Measurements from ENCODE around the gene TIGAR. TPM values are rescaled to one million over a fixed set of nuclear protein-coding genes. Genes with fewer than 3 reads are reported as not detected.

The TIGAR gene
- total and polyA plus RNA-seq, 4 donors = 0.56 to 3.3 (median 2.0) TPM

GRCh38 chr12:4286771-4287317 is 34.2 kb upstream of the TIGAR start:
- WGBS = 78% methylated on average over 14 of the region's 14 CpGs
- H3K4me1 ChIP-seq (ENCODE audit: control insufficient read depth in 4 of 4, insufficient read depth in 4 of 4, low read length in 3 of 4) = peaks cover 0 to 4% (median 0%) of the 10 kb centered on the region in 4 donors
- no peak for DNase-seq (ENCODE audit: low spot score)

More at GRCh38 chr12:4286771-4287317, 34.2 kb upstream of the TIGAR start:
- no peak overlapping the region for H3K4me3 ChIP-seq (ENCODE audit: low read depth in 1 of 3, low read length in 3 of 3)
- no peaks in the 10 kb centered on the region for H3K36me3 ChIP-seq (ENCODE audit: control insufficient read depth in 4 of 4, insufficient read depth in 3 of 4, low read depth in 1 of 4, low read length in 3 of 4)
- no peak overlapping the region for H3K27ac ChIP-seq (ENCODE audit: low read depth in 1 of 2, low read length in 2 of 2)
- no peaks in the 10 kb centered on the region for H3K9me3 ChIP-seq (ENCODE audit: control insufficient read depth in 4 of 4, low read length in 3 of 4)
- no peaks in the 10 kb centered on the region for H3K27me3 ChIP-seq (ENCODE audit: control insufficient read depth in 4 of 4, insufficient read depth in 4 of 4, low read length in 3 of 4)
- TF ChIP-seq CTCF (IDR thresholded peaks at IDR 0.05; ENCODE audit: low read depth, low read length, missing input control) = no peak
- no peak for TF ChIP-seq HNF4A (conservative IDR thresholded peaks at IDR 0.05)
- TF ChIP-seq, protein P1, sequence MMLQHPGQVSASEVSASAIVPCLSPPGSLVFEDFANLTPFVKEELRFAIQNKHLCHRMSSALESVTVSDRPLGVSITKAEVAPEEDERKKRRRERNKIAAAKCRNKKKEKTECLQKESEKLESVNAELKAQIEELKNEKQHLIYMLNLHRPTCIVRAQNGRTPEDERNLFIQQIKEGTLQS (IDR thresholded peaks at IDR 0.05) = no peak
- no peak for TF ChIP-seq EGR1 (IDR thresholded peaks at IDR 0.05; ENCODE audit: low read depth in 2 of 2)
- no peak for TF ChIP-seq RXRA (IDR thresholded peaks at IDR 0.05)
- TF ChIP-seq GABPA (IDR thresholded peaks at IDR 0.05 in 1 of 2, conservative IDR thresholded peaks at IDR 0.05 in 1 of 2) = no peak
- no peak for TF ChIP-seq REST (IDR thresholded peaks at IDR 0.05)
- TF ChIP-seq FOXA1 (IDR thresholded peaks at IDR 0.05) = no peak
- no peak for TF ChIP-seq JUND (IDR thresholded peaks at IDR 0.05)
- TF ChIP-seq, protein P2, sequence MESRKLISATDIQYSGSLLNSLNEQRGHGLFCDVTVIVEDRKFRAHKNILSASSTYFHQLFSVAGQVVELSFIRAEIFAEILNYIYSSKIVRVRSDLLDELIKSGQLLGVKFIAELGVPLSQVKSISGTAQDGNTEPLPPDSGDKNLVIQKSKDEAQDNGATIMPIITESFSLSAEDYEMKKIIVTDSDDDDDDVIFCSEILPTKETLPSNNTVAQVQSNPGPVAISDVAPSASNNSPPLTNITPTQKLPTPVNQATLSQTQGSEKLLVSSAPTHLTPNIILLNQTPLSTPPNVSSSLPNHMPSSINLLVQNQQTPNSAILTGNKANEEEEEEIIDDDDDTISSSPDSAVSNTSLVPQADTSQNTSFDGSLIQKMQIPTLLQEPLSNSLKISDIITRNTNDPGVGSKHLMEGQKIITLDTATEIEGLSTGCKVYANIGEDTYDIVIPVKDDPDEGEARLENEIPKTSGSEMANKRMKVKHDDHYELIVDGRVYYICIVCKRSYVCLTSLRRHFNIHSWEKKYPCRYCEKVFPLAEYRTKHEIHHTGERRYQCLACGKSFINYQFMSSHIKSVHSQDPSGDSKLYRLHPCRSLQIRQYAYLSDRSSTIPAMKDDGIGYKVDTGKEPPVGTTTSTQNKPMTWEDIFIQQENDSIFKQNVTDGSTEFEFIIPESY (IDR thresholded peaks at IDR 0.05) = no peak
- TF ChIP-seq SP1 (IDR thresholded peaks at IDR 0.05) = no peak
- TF ChIP-seq, protein P3, sequence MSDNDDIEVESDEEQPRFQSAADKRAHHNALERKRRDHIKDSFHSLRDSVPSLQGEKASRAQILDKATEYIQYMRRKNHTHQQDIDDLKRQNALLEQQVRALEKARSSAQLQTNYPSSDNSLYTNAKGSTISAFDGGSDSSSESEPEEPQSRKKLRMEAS (IDR thresholded peaks at IDR 0.05) = no peak
- no peak for TF ChIP-seq FOXA2 (IDR thresholded peaks at IDR 0.05)
- no peak overlapping the region for H3K9ac ChIP-seq (ENCODE audit: low read depth in 1 of 2, low read length in 2 of 2)
